Measurements from ENCODE around the gene LYPLAL1. TPM values are rescaled to one million over a fixed set of nuclear protein-coding genes. Genes with fewer than 3 reads are reported as not detected.

The LYPLAL1 gene
- total RNA-seq, 1 experiment from 2014 or later: 21.3 TPM

- Histone ChIP-seq H3K9ac (ENCODE audit: low read length) (peak overlapping the region; percentile 83), H3F3A (ENCODE audit: low read length, unreplicated experiment) (no peaks in the 10 kb centered on the region), H3K4me3 (ENCODE audit: low read length) (peak overlapping the region; percentile 69), H3K9me3 (ENCODE audit: low read length) (no peaks in the 10 kb centered on the region), H3K4me2 (ENCODE audit: low read length) (peak overlapping the region; percentile 86), H4K20me1 (ENCODE audit: low read length) (no peaks in the 10 kb centered on the region), H3K4me1 (ENCODE audit: insufficient read depth, low read length) (peaks cover 47% of the 10 kb centered on the region), H3K79me2 (ENCODE audit: low read length) (peaks cover 45% of the 10 kb centered on the region), H3K27ac (ENCODE audit: low read length) (no peak overlapping the region), H3K27me3 (ENCODE audit: low read length) (no peaks in the 10 kb centered on the region), H2AFZ (ENCODE audit: low read length) (peak overlapping the region; percentile 84), H3K9me2 (replicated peaks; ENCODE audit: low read length) (no peaks in the 10 kb centered on the region), H3K36me3 (ENCODE audit: low read depth, low read length) (no peaks in the 10 kb centered on the region)
- no TSS peak for BruUV-seq (replicated peaks)
- ChIA-PET CTCF (interaction anchor here (1.0 kb wide), 2 partner anchors 123 to 394 kb away, joined by 3 read pairs; no protein-coding TSS in a partner anchor), POLR2A (ENCODE audit: unreplicated experiment) (interaction anchor here (0.6 kb wide), 2 partner anchors 151 to 712 kb away, joined by 3 to 4 read pairs; no protein-coding TSS in a partner anchor)
- no peak for ATAC-seq
- intact Hi-C loops (cut with micrococcal nuclease): loop anchor here (5.0 to 10.0 kb wide), 4 partner anchors 81 to 1861 kb away; no protein-coding TSS in a partner anchor
- DNase-seq: no peak
- TF ChIP-seq EZH2phosphoT487 (IDR thresholded peaks at IDR 0.05; ENCODE audit: borderline replicate concordance, low read length) (no peak), EZH2 (IDR thresholded peaks at IDR 0.05; ENCODE audit: low read length, unreplicated experiment) (no peak), CTCF (conservative IDR thresholded peaks at IDR 0.05; ENCODE audit: low read depth, low read length) (no peak)
These were observed 282 bp upstream of the LYPLAL1 start for GRCh38 chr1:219173434-219173757.

- ATAC-seq (peak; percentile 4; the same call in 1 of the 2 replicates), DNase-seq (peak; percentile 60)
- Histone ChIP-seq H3K27ac (ENCODE audit: low read length) (peak overlapping the region; percentile 23), H3K9ac (ENCODE audit: low read length) (peak overlapping the region; percentile 83), H3F3A (ENCODE audit: low read length, unreplicated experiment) (no peaks in the 10 kb centered on the region), H3K4me2 (ENCODE audit: low read length) (peak overlapping the region; percentile 86), H3K79me2 (ENCODE audit: low read length) (peaks cover 45% of the 10 kb centered on the region), H3K4me3 (ENCODE audit: low read length) (peak overlapping the region; percentile 69), H4K20me1 (ENCODE audit: low read length) (no peaks in the 10 kb centered on the region), H3K9me2 (replicated peaks; ENCODE audit: low read length) (no peaks in the 10 kb centered on the region), H3K27me3 (ENCODE audit: low read length) (no peaks in the 10 kb centered on the region), H3K9me3 (ENCODE audit: low read length) (no peaks in the 10 kb centered on the region), H3K36me3 (ENCODE audit: low read depth, low read length) (peaks cover 6% of the 10 kb centered on the region), H3K4me1 (ENCODE audit: insufficient read depth, low read length) (peaks cover 47% of the 10 kb centered on the region), H2AFZ (ENCODE audit: low read length) (peak overlapping the region; percentile 84; the same call in 1 of the 2 replicates)
- ChIA-PET CTCF (interaction anchor here (0.6 kb wide), 1 partner anchor 827 kb away, joined by 6 read pairs; no protein-coding TSS in a partner anchor), POLR2A (ENCODE audit: unreplicated experiment) (interaction anchor here (0.6 kb wide), 1 partner anchor 159 kb away, joined by 3 read pairs; no protein-coding TSS in a partner anchor)
- TF ChIP-seq EZH2phosphoT487 (IDR thresholded peaks at IDR 0.05; ENCODE audit: borderline replicate concordance, low read length): no peak
- BruUV-seq (replicated peaks): no TSS peak
- intact Hi-C loops (cut with micrococcal nuclease): loop anchor here (1.0 to 10.0 kb wide), 6 partner anchors 82 to 1860 kb away; partner anchors contain the start of gene TGFB2
These were observed 958 bp downstream of the LYPLAL1 start for GRCh38 chr1:219174460-219175211.

- DNase-seq (no peak), ATAC-seq (no peak)
- Histone ChIP-seq H3K27me3 (ENCODE audit: low read length) (no peaks in the 10 kb centered on the region), H3K4me3 (ENCODE audit: low read length) (peak overlapping the region; percentile 69), H4K20me1 (ENCODE audit: low read length) (no peaks in the 10 kb centered on the region), H2AFZ (ENCODE audit: low read length) (no peak overlapping the region), H3K79me2 (ENCODE audit: low read length) (peaks cover 45% of the 10 kb centered on the region), H3K4me1 (ENCODE audit: insufficient read depth, low read length) (peaks cover 47% of the 10 kb centered on the region), H3K36me3 (ENCODE audit: low read depth, low read length) (peaks cover 8% of the 10 kb centered on the region), H3K4me2 (ENCODE audit: low read length) (peak overlapping the region; percentile 86), H3K9me3 (ENCODE audit: low read length) (no peaks in the 10 kb centered on the region), H3K9me2 (replicated peaks; ENCODE audit: low read length) (no peaks in the 10 kb centered on the region), H3K27ac (ENCODE audit: low read length) (no peak overlapping the region), H3K9ac (ENCODE audit: low read length) (peak overlapping the region; percentile 83; the same call in 1 of the 2 replicates), H3F3A (ENCODE audit: low read length, unreplicated experiment) (no peaks in the 10 kb centered on the region)
- no peak for TF ChIP-seq EZH2phosphoT487 (IDR thresholded peaks at IDR 0.05; ENCODE audit: borderline replicate concordance, low read length)
- no peak for TF ChIP-seq EZH2 (IDR thresholded peaks at IDR 0.05; ENCODE audit: low read length, unreplicated experiment)
- no peak for TF ChIP-seq CTCF (conservative IDR thresholded peaks at IDR 0.05; ENCODE audit: low read depth, low read length)
- intact Hi-C loops (cut with micrococcal nuclease): loop anchor here (5.0 to 10.0 kb wide), 2 partner anchors 828 to 1860 kb away; partner anchors contain the start of gene TGFB2
- ChIA-PET CTCF (interaction anchor here (0.6 kb wide), 1 partner anchor 827 kb away, joined by 6 read pairs; no protein-coding TSS in a partner anchor), POLR2A (ENCODE audit: unreplicated experiment) (no interaction called here)
- no TSS peak for BruUV-seq (replicated peaks)
These were observed 1.5 kb downstream of the LYPLAL1 start for GRCh38 chr1:219175212-219175564.

Measured in PC-3 (cell line).